ENCODE results near the gene PXT1.
"Not testable (repeated sequence)": the region's sequence is repeated elsewhere in the genome, so short reads cannot be mapped to it uniquely, and the experiment has no call there.

PXT1 gene

GRCh38 chr6:36368421-36368820 lies 74.2 kb downstream of the PXT1 start:
- DNase-seq, result no peak

GRCh38 chr6:36367743-36368142 lies 74.9 kb downstream of the PXT1 start:
- DNase-seq, result no peak

DNA sequence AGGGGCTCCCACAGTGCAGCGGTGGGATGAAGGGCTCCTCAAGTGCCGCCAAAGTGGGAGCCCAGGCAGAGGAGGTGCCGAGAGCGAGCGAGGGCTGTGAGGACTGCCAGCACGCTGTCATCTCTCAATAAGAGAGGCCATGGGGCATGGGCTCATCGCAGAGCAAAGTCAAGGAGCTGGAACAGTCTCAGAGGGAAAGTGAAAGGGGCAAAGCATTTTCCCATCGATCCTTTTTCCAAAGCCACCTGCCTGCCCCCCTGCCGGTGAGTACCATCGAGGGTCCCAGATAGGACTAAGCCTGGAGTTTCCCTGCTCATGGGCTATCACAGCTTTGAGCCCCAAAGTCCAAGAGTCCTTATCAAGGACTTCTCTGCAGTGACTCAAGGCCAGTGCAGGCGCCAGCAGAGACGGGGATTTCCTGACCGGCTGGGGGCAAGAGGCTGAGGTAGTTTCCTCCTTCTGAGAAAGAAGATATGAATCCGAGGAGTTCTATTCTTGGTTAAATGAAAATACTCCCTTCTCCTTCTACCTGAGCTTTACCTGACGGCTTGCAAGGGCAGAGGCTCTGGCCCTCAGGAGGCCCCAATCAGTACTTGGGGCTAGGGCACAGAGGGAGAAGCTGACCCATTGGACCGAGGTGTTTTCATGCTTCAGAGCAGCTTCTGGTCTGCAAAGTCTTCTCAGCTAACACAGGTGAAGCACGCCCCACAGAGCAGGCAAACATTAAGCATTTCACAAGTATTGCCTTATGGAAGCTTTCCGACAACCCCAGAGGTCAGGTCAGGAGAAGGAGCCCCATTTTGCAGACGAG lies 77.8 kb downstream of the PXT1 start:
- no peak for DNase-seq

DNA sequence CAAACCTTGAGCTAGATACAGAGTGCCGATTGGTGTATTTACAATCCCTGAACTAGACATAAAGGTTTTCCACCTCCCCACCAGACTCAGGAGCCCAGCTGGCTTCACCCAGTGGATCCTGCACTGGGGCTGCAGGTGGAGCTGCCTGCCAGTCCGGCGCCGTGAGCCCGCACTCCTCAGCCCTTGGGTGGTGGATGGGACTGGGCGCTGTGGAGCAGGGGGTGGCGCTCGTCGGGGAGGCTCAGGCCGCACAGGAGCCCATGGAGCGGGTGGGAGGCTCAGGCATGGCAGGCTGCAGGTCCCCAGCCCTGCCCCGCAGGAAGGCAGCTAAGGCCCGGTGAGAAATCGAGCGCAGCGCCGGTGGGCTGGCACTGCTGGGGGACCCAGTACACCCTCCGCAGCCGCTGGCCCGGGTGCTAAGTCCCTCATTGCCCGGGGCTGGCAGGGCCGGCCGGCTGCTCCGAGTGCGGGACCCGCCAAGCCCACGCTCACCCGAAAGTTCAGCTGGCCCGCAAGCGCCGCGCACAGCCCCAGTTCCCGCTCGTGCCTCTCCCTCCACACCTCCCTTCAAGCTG lies 78.5 kb downstream of the PXT1 start:
- DNase-seq, result not testable (repeated sequence)

DNA sequence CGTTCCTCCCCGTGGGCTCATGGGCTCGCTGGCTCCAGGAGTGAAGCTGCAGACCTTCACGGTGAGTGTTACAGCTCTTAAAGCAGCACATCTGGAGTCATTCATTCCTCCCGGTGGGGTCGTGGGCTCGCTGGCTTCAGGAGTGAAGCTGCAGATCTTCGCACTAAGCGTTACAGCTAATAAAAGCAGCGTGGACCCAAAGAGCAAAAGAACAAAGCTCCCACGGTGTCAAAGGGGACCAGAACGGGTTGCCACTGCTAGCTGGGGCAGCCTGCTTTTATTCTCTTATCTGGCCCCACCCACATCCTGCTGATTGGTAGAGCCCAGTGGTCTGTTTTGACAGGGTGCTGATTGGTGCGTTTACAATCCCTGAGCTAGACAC lies 79.3 kb downstream of the PXT1 start:
- not testable (repeated sequence) for DNase-seq

DNA sequence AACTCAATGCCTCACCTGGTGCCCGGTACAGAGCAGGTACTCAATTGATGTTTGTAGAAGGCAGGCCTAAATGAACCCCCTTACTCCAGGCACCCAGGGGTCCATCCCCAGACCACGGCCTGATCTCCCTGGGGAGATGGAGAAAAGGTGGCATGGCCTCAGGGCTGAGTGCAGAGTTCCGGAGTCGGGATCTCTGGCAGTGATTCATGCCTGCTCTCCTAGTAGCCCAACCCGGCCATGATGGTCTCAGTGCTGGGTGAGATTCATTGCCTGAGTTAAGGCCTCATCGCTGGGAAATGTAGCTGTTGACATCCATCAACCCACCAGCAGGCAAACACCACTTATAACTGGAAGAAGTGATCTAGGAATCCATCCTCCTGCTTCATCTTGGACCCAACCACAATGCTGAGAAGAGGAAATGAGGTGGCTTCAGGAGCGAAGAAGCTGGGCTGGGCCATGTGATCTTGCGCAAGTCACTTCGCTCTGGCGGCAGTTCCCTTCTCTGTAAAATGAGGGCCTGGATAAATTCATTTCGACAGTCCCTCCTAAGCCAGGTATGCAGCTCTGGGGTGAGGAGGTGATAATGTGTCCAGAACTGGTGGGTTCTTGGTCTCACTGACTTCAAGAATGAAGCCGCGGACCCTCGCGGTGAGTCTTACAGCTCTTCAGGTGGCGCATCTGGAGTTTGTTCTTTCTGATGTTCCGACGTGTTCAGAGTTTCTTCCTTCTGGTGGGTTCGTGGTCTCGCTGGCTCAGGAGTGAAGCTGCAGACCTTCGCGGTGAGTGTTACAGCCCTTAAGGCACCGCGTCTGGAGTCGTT lies 79.9 kb downstream of the PXT1 start:
- no peak for DNase-seq

- DNase-seq, result no peak
Observed at GRCh38 chr6:36361071-36361470, 81.6 kb downstream of the PXT1 start.

DNA sequence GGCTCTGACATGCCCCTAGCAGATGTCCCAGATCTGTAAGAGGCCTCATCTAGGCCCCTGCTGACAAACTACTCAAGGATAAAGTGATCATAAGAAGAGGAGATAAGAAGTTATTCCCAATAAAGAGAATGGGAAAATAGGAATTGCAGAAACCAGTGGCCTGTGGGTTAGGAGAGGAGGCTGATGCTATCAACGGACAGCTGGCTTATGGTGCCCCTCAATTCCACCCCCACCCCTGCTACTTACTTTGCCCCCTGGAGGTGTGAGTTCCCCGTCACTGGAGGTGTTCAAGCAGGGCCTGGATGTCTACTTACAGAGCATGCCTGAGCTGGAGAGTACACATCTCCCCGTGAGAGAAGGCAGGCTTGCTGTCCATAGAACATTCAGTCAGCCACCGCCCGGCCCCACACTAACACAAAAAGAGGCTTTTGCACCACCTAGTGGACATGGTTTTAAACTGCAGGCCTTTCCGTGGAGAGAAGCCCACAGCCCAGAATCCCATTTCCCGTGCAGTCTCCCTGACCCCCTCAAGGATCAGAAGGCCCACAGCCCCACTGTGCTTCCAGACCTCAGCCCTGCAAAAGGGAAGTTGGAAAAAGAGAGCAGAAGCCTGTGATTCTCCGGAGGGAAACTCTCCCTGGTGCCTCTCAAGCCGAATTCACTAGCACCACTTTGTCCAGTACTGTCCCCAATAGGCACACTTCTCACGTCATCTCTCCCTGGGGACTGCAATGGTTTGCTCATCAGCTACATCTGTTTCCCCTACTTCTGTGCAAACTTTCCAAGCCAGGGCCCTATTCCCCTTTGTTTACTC lies 82.2 kb downstream of the PXT1 start:
- DNase-seq, result peak; percentile 82 to 85

DNA sequence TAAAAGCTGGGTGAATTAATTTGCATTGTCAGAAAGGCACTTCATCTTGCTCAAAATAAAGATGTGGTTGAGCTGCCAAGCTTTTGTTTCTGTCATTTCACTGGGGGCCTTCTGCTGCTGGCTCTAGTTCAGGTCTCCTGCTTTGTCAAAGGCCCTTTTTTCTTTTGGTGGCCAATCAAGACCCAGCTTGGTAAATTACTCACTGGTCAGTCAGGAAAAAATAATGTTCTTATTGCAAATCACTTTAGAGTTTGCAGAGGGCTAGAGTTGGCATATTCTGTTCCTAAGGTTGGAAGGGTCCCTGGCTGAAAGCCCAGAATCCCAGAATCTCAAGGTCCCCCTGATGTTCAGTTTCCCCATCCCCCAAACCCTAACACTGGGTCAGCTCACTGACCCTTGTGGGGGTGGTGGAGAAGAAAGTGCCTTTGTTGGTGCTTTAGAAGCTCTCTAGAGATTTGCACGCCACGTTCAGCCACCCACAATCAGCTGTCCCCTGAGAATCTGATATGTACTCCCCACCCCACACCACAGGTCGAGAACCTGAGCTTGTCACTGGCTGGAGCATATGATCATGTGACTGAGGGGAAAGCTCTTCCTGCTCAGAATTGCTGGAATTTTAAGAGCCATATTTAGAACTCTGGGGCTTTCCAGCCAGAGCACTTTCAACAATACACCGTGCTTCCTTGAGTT lies 84.3 kb downstream of the PXT1 start:
- no peak for DNase-seq

DNA sequence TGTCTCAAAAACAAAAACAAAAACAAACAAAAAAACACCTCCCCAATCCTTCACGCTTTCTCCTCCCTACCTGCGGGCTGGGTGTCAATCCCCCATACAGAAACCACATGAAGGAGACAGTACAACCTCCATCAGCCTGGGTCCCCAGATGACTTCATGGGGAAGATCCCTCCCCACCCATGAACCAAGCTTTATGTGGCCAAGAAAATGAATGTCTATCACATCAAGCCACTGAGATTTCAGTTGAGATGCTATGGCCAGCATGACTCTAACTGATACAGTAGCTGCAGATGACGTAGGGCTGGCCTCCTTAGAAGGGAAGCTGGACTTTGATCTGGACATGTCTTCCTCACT lies 84.8 kb downstream of the PXT1 start:
- no peak for DNase-seq

- DNase-seq, result no peak
Observed at GRCh38 chr6:36355819-36356218, 86.8 kb downstream of the PXT1 start.

DNA sequence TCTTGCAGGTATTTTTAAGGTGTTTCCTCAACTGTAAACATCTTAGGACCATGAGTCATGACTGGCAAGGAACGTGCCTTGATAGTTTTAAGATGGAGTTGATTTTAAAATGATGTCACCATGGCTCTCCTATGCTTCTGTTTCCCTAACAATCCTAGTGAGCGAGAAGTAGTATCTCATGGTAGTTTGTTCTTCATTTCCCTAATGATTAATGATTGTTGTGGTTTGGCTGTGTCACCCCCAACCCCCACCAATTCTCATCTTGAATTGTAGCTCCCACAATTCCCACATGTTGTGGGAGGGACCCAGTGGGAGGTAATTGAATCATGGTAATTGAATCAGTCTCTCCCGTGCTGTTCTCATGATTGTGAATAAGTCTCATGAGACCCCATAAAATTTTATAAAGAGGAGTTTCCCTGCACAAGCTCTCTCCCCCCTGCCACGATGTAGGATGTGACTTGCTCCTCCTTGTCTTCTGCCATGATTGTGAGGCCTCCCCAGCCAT lies 89.2 kb downstream of the PXT1 start:
- no peak for DNase-seq

- DNase-seq, result no peak
Observed at GRCh38 chr6:36352477-36353157, 90.0 kb downstream of the PXT1 start.

DNA sequence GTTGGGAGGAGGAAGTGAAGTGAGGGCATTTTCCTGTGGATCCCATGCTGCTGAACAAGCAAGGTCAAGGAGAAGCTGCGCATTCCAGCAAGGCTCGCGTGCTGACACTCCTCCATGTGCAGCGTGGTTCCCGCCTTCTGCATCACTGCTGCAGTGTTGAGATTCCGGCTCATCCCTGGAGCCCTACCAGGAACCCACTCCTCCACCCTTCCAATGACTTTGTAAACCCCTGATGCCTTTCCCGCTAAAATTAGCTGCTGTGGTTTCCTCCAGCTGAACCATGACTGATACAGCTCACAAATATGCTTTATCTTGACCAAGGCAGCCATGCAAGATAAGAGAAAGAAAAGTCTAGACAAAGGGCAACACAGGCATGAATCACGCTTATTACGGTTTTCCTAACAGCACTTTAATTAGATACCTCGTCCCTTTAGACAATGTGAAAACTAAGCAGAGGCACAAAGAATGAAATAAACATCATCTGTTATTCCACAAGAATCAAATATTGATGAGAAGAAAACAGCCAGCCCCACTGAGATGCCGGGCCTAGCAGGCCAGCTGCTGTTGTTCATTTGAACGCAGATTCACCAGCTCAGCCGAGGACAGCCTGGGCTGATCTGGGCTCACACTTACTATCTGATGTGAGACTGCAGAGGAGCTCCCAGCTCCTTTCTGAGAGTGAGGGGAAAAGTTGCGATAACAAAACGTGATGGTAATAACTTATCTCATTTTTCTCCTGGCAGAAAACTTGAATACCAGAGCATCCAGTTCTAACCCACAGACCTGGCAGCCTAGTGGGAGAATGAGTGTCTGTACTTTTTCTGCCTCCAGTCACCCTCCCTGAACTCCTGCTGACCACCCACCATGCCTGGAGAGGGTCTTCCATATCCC lies 91.7 kb downstream of the PXT1 start:
- DNase-seq, result no peak

DNA sequence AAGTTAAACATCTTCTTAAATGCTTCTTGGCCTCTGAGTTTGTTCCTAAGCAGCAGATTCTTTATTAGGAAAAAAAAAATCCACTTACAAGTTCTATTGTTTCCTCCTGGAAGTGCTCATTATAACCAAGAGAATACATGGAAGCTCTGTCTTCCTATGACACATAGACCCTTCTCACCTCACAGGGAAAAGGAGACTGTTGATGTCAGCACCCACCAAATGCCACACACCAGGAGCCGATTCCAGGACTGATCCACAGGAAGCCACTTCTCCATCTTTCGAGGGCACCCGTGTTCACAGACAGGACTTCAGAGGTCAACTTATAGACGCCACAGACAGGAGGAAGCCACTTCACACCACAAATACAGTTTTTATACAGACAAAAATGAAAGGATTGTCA lies 92.6 kb downstream of the PXT1 start:
- no peak for DNase-seq

DNA sequence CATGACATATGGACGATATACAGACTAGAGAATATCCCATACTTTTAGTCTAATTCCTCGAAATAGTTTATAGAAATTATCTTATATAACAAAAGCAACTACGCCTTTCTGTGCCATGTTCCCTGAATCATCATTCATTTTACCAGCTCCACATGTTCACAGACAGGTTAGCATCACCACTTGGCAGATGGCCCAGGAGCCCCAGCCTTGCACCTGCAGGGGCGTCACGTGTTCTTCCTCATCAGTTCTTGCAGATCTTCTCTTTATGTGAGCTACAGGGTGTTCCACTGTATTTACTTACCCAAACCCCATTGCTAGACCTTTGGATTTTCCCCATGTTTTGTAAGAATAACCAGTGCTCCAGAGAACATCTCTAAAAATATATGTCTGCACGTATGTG lies 93.4 kb downstream of the PXT1 start:
- peak; percentile 84 to 95 for DNase-seq

DNA sequence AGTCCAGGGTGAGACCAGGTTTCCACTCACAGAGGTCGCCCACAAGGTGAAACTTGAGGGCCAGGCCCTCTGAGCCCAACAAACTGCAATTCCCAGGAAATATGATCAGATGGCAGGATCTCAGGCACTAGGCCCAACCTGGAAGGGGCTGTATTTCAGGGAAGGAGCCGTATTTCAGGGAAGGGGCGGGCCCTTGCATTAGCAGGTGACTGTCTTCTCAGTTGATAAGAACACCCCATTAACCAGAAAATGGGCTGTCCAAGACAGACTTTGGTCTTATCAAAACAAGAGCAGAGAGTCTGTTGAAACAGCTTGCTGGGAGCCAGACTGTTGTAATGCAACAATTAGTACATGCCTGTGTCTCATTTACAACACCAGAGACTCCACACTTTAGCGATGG lies 95.0 kb downstream of the PXT1 start:
- DNase-seq, result no peak

GRCh38 chr6:36346486-36347273 lies 96.0 kb downstream of the PXT1 start:
- DNase-seq, result no peak

DNA sequence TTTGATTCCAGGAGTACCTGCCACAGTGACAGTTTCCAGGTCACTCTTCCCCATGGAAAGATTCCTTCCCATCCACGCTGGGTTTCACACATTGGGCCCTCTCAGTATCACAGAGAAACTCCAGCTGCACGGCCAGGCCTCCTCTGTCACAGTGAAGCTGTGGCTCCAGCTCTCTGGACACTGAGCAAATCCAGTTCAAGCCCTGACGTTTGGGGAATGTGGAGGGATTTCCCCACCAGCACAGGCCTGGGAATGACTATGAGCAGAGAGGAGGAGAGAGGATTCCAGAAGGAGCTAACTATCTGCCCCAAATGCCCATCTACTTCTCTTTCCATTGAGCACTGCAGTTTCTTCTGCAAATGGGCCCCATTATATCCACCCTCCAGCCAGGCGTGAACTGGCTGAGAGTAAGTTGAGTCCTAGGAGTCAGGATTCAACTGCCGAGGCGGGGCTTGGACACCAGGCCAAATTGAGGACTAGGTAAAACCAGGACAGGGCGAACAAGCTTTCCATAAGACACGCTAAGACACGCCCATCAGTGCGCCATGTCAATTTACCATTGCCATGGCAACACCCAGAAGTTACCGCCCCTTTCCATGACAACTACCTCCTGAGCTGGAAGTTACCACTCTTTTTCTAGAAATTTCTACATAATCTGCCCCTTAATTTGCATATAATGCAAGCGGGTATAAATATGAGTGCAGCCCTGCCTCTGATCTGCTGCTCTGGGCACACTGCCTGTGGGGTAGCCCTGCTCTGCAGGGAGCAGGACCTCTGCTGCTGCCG lies 96.8 kb downstream of the PXT1 start:
- no peak for DNase-seq
